ENCODE measurements around the gene C9orf153. TPM values are rescaled to one million over a fixed set of nuclear protein-coding genes. Genes with fewer than 3 reads are reported as not detected.

C9orf153 gene
- total RNA-seq, 1 experiment from 2014 or later = 0.17 TPM

DNA sequence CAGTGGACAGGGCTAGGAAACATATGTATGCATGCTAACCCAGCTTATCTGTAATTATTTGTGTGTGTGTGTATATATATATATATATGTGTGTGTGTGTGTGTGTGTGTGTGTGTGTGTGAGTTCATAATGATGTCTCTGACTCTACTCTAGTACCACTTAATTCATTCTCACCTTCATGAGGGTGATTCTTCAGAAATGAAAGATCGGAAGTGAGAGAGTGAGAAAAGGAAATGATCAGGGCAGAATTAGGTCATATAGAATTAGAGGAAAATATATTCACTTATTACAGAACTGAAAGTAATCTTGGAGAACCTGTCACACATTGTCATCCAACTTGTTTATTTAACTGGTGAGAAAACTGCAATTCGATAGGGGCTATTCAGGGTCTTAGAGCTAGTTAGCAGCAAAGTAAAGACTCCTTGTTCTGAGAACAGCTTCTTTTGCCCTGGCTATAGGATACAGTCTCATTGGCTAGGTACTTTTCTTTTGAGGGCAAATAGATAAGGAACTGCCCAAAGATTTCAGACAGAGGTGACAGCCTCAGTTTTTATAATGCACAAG is 58.8 kb downstream of the C9orf153 start:
- no peak overlapping the region for H3K4me3 Mint-ChIP-seq
- H2BK20ac ChIP-seq (ENCODE audit: low read depth, low read length, poor library complexity, severe bottlenecking) = no peak overlapping the region
- no peak overlapping the region for H3K23ac ChIP-seq (ENCODE audit: insufficient read length, low read depth, low read length)
- no peak overlapping the region for H2BK15ac ChIP-seq (ENCODE audit: low read depth, low read length)
- H4K5ac ChIP-seq (ENCODE audit: insufficient read length, low read depth, low read length) = no peak overlapping the region
- DNase-seq = no peak
- no peak overlapping the region for H2AK5ac ChIP-seq (ENCODE audit: insufficient read length, low read length)
- no peaks in the 10 kb centered on the region for H3K4me1 ChIP-seq (ENCODE audit: insufficient read depth, low read length)
- no peaks in the 10 kb centered on the region for H4K20me1 ChIP-seq (ENCODE audit: control insufficient read depth, insufficient read depth, insufficient read length)
- H3K4me1 Mint-ChIP-seq = peaks cover 4 to 10% of the 10 kb centered on the region in 2 experiments; a peak in 3 of 4 replicates
- H3K79me1 ChIP-seq (ENCODE audit: insufficient read depth, low read depth, low read length, poor library complexity, severe bottlenecking) = no peaks in the 10 kb centered on the region
- no peak overlapping the region for H3K4me2 ChIP-seq (ENCODE audit: insufficient read depth, insufficient read length, low read length)
- H3K9me3 Mint-ChIP-seq = peaks cover 0 to 3% of the 10 kb centered on the region in 2 experiments; a peak in 2 of 5 replicates
- H3K79me2 ChIP-seq (ENCODE audit: insufficient read depth, low read length) = no peaks in the 10 kb centered on the region
- no peak overlapping the region for H3K4ac ChIP-seq (ENCODE audit: low read depth, low read length)
- no peaks in the 10 kb centered on the region for H3K9me3 ChIP-seq (ENCODE audit: control insufficient read depth, low read depth, low read length)
- no peak overlapping the region for H2BK12ac ChIP-seq (ENCODE audit: insufficient read length, low read depth, low read length)
- no peak overlapping the region for H2BK120ac ChIP-seq (ENCODE audit: low read depth, low read length, poor library complexity, severe bottlenecking)
- no peaks in the 10 kb centered on the region for H3K23me2 ChIP-seq (ENCODE audit: insufficient read length, low read depth, low read length, poor library complexity, severe bottlenecking)
- no CpG with 5 or more reads among the region's 2 CpGs for WGBS (ENCODE audit: extremely low coverage, insufficient read length, low lambda C conversion rate)
- H3K27me3 Mint-ChIP-seq (ENCODE audit: low read depth) = no peaks in the 10 kb centered on the region; the same call in 1 of the 2 replicates
- no peak overlapping the region for H3K9ac ChIP-seq (ENCODE audit: extremely low read depth, insufficient read length, low read length)
- no peak overlapping the region for H2AFZ ChIP-seq (ENCODE audit: low read length)
- no peak overlapping the region for H3K56ac ChIP-seq (ENCODE audit: insufficient read length, low read depth, low read length)
- TF ChIP-seq, protein P1, sequence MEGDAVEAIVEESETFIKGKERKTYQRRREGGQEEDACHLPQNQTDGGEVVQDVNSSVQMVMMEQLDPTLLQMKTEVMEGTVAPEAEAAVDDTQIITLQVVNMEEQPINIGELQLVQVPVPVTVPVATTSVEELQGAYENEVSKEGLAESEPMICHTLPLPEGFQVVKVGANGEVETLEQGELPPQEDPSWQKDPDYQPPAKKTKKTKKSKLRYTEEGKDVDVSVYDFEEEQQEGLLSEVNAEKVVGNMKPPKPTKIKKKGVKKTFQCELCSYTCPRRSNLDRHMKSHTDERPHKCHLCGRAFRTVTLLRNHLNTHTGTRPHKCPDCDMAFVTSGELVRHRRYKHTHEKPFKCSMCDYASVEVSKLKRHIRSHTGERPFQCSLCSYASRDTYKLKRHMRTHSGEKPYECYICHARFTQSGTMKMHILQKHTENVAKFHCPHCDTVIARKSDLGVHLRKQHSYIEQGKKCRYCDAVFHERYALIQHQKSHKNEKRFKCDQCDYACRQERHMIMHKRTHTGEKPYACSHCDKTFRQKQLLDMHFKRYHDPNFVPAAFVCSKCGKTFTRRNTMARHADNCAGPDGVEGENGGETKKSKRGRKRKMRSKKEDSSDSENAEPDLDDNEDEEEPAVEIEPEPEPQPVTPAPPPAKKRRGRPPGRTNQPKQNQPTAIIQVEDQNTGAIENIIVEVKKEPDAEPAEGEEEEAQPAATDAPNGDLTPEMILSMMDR (conservative IDR thresholded peaks at IDR 0.05) = no peak
- no peak overlapping the region for H3K18ac ChIP-seq (ENCODE audit: insufficient read length, low read depth, low read length)
- H3K36me3 Mint-ChIP-seq (ENCODE audit: insufficient read depth in 1 of 3, low read depth in 3 of 3) = peaks cover 0 to 5% (median 0%) of the 10 kb centered on the region in 3 experiments; a peak in 1 of 7 replicates
- no peaks in the 10 kb centered on the region for H3K27me3 ChIP-seq (ENCODE audit: insufficient read depth, low read length)
- H4K8ac ChIP-seq (replicated peaks; ENCODE audit: insufficient read length, low read depth, low read length) = no peak overlapping the region
- no peak overlapping the region for H3T11ph ChIP-seq (ENCODE audit: low read length)
- no peak overlapping the region for H2BK5ac ChIP-seq (ENCODE audit: insufficient read length, low read length)
- H4K91ac ChIP-seq (ENCODE audit: insufficient read length, low read depth, low read length) = no peak overlapping the region
- no peak overlapping the region for H3K14ac ChIP-seq (ENCODE audit: insufficient read depth, low read length)
- H3K27ac Mint-ChIP-seq = no peak overlapping the region; a peak in 1 of 7 replicates
- H3K27ac ChIP-seq (ENCODE audit: insufficient read length, low read depth, low read length) = no peak overlapping the region

All from H9 (cell line).